Fibroblast of the conjunctiva (primary cell): ENCODE results near the gene PRKCZ.
"Not testable (repeated sequence)": the region's sequence is repeated elsewhere in the genome, so short reads cannot be mapped to it uniquely, and the experiment has no call there.

Experiments
- DNase-seq: peaks from one replicate; pipeline ENCODE4 v3.0.0-alpha.2; 2010; ENCODE audit warnings: low read depth

The PRKCZ gene

DNA sequence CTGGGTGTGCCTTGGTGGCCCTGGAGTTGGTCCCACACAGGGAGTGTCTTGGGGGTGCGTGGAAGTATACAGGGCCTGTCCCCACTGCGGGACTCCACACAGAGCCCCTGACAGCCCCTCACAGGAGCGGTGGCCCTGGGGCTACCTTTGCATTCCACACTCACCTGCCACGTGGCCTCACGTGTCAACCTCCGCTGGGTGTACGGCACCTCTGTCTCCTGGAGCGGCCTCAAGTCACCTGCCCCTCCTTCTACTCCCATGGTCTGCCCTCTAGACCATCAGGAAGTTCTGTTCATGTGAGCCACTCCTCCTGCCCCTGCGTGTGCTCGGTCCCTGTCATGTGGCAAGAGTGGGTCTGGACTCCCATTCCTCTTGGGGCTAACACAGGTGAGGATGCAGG, 85.7 kb downstream of the PRKCZ start:
- no peak for DNase-seq

DNA sequence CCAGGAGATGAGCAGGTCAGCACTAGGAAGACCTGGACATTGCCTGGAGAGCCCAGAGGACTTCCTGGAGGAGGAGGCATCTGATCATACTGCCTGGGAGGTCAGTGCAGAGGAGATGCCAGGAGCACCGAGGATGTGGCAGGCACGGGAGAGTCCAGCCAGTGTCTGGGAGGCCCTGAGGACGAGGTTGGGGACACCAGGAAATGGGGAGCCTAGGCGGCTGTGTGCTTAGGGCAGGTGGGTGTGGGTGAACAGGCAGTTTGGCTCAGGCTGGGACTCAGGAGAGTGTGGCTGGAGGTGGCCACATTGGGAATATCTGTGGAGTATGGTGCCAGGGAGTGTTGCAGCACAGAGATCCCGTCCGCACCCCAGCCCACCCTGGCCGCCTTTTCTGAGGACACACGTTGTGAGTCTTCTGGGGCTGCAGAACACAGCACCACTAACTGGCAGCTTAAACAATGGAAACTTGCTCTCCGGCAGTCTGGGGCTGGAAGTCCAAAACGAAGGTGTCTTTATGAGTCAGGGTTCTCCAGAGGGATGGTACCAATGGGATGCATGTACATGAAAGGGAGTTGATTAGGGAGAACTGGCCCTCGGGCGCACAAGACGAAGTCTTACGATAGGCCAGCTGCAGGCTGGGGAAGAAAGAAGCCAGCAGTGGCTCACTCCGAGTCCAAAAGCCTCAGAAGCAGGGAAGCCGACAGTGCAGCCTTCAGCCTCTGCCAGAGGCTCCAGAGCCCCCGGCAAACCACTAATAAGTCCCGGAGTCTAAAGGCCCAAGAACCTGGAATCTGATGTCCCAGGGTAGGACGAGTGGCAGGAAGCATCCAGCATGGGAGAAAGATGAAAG, 86.4 kb downstream of the PRKCZ start:
- no peak for DNase-seq

DNA sequence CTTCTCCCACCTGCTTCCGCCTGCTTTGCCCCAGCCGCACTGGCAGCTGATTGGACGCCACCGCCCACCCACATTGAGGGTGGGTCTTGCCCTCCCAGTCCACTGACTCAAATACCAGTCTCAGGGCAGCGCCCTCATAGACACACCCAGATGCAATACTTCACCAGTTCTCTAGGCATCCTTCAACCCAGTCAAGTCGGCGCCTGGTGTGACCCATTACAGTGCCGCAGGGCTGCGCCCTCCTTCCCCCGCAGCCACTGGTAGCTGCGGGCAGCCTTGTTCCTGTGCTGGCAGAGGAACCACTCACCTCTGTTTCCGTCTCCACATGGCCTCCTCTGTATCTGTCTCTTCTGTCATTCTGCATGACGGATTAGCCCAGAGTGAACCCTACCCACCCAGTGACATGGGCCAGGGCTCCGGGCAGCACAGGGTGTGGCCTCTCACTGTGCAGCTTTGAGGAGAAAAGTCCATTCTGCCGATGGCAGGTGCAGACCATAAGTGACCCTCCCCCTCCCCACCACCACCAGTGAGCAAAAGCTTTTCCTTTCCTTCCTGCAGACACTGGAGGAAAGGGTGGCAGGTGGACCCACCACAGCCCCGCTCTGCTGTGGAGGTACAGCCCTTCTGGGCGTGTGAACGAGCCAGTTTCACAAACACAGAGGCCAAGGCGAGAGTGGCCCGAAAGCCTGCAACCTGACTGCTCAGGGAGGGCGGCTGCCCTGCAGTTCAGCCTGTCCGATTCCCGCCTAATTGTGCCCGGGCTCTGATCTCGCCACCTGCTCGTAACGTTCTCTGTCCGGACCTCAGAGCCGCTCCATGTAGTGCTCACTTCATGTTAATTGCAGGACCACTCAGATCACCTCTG, 87.3 kb downstream of the PRKCZ start:
- DNase-seq, result no peak

DNA sequence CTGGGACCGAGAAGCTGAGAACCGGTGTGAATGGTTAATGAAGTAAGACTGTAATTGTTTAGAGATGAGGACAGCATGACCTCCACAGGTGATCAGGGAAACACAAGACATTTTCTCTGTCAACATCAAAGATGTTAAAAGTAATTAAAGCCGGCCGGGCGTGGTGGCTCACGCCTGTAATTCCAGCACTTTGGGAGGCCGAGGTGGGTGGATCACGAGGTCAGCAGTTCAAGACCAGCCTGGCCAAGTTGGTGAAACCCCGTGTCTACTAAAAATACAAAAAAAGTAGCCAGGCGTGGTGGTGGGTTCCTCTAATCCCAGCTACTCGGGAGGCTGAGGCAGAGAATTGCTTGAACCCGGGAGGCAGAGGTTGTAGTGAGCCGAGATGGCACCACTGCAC, 88.9 kb downstream of the PRKCZ start:
- DNase-seq, result not testable (repeated sequence)

DNA sequence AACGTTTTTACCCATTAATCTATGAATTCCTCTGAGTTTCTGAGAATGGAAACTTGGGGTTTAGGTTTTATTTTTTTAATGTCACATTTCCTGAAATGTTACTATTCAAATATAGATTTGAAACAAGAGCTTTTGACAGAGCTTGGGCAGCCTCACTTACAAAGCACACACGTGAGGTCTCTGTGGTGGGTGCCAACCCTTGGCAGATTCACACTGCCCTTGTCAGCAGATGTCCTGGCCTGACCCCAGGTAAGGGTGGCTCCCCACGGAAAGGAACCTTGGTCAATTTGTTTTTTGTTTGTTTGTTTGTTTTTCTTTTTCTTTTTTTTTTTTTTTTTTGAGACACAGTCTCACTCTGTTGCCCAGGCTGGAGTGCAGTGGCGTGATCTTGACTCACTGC, 90.8 kb downstream of the PRKCZ start:
- DNase-seq, result no peak

DNA sequence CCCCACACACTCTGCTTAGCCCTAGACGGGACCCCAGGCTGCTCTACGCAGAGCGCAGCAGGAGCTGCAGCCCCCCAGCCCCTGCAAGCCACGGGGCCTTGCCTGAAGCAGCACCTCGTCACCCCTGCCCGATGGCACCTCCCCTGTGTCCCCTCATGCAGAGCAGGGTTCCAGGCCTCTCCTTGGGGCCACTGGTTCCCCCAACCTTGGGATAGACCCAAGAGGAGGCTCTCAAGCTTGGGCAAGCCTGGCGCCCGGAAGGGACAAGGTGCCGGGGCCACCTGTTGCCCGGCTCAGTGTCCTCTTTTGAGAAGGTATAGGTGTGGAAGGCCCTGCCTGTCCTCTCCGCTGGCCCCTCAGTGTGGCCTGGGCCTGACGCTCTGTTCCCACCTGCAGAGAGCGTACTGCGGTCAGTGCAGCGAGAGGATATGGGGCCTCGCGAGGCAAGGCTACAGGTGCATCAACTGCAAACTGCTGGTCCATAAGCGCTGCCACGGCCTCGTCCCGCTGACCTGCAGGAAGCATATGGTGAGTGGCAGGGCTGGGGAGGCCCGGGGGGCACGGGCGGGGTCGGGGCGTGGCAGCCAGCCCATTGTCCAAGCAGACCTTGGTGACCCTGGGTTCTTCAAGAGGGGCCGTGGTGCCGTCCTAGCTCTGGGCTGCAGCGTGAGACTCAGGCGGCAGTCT, 93.7 kb downstream of the PRKCZ start:
- DNase-seq, result no peak

DNA sequence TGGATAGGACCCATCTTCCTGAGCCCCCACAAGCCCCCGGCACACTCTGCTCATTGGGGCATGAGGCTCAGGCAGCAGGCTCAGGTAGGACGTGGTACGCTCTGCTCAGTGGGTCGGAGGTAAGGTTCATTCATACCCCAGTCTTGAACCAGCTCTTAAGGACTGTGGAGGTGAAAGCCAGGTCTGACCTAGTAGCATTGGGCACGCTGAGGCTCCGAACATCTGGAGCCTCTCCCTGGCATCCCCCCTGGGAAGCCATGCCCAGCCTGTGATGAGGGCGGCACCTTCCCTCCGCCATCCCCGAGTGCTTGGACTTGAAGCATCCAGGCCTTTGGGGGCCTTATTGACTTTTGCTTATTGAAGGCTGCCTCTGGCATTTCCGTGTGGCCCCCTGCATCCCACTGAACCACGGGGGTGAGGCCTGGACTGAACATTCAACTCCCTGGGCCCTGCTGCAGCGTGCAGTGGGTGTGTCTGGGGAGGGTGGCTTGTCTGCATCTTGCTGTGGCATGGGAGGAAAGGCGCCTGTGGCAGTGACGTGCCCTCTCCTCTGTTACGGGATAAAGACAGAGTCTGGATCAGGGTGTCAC, 94.4 kb downstream of the PRKCZ start:
- DNase-seq, result no peak

DNA sequence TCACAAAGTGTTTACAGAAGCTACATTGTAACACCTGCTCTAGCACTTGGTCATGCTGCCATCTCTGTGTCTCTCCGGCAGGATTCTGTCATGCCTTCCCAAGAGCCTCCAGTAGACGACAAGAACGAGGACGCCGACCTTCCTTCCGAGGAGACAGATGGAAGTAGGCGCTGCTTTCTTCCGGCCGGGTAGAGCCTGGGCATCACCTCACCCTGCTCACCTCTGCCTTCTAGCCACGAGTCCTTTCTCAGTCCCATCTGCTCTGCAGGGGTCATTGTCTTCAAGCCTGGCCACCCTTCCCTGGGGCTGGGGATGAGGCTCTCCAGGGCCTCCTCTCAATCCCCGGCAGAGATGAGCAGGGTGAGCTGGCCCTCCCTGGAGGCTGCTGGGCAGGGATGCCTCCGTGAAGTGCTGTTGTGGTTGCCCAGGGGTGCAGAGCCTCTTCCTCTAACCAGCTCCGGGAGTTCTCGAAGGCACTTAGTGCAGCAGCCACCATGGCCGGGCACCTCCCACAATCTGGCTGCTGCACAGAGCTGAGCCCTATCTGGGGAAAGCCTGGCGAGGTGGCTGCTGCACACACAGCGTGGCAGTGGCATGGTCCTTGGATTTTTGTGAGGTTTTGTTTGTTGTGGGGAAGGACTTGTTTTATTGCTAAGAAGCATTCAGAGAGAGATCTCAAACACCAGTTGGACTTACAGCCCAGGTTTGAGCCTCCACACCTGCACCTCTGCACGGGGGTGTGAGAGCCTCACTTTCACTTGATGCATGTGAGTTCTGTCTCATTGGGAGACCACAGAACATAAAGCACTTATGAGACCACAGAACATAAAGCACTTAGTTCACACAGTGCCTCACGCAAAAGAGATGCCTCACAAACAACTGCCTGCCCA, 96.0 kb downstream of the PRKCZ start:
- DNase-seq, result no peak

DNA sequence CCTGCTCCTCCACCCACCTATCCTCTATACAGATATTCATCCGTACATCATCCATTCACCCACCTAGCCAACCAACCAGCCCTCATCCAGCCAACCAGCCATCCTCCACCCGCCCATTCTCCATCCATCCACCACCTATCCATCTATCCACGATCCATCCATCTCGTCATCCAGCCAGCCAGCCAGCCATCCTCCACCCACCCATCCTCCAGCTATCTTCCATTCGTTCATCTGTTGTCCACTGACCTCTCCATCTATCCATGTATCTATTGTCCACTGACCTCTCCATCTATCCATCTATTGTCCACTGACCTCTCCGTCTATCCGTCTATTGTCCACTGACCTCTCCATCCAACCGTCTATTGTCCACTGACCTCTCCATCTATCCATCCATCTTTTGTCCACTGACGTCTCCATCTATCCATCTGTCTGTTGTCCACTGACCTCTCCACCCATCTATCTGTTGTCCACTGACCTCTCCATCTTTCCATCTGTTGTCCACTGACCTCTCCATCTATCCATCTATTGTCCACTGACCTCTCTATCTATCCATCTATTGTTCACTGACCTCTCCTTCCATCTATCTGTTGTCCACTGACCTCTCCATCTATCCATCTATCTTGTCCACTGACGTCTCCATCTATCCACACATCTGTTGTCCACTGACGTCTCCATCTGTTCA, 96.8 kb downstream of the PRKCZ start:
- DNase-seq, result no peak

DNA sequence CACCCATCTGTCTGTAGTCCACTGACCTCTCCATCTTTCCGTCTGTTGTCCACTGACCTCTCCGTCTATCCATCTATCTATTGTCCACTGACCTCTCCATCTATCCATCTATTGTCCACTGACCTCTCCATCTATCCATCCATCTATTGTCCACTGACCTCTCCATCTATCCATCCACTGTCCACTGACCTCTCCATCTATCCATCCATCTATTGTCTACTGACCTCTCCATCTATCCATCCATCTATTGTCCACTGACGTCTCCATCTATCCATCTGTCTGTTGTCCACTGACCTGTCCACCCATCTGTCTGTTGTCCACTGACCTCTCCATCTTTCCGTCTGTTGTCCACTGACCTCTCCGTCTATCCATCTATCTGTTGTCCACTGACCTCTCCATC, 97.7 kb downstream of the PRKCZ start:
- not testable (repeated sequence) for DNase-seq

DNA sequence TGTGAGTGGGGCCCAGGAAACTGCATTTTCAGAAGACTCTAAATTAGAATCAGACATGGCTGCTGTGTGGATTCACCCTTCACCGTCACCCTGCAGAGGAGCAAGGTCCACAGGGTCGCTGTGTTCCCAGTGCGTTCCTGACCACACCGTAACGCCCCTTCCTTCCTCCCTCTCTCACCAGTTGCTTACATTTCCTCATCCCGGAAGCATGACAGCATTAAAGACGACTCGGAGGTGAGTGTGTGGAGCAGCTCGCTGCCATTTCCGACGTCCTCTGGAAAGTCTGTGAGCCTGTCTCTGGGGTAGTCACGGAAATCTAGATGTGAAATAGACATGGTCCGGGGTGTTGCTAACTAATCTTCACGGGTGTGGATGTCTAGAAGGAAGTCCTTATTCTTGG, 98.5 kb downstream of the PRKCZ start:
- no peak for DNase-seq

DNA sequence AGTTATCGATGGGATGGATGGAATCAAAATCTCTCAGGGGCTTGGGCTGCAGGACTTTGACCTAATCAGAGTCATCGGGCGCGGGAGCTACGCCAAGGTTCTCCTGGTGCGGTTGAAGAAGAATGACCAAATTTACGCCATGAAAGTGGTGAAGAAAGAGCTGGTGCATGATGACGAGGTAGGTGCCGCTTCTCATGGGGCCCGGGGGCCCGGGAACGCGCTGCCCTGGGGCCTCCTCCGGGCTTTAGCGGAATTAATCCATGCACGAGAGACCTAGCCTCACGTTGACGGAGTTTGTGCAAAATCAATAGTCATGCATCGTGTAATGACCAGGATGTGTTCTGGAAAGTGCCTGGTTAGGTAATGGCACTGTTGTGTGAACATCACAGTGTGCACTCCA, 100.6 kb downstream of the PRKCZ start:
- DNase-seq, result no peak

DNA sequence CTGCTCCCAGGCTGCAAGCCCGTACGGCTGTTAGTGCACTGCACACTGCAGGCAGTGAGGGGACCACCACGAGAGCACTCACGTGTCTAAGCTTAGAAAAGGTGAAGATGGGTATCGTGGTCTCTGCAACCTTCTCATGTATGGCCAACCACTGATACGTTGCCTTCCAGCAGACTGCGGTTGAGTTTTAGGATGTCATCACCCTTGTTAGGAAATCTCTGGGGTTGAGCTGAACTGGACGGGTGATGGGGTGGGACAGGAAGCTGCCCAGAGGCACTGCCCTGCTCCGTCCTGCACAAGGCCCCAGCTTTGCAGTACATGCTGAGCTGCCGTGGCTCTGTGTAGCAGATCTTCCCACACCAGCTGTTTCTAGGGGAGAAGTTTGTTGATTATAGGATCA, 101.0 kb downstream of the PRKCZ start:
- DNase-seq, result no peak

DNA sequence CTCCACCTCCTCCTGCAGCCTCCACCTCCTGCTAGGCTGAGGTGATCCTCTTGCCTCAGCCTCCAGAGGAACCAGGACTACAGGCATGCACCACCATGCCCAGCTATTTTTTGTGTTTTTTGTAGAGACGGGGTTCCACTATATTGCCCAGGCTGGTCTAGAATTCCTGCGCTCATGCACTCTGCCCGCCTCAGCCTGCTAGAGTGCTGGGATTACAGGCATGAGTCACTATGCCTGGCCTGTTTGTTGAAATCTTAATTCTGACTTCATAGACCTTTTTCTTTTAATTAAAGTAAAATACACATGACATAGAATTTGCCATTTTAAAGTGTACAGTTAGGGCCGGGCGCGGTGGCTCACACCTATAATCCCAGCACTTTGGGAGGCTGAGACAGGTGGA, 101.7 kb downstream of the PRKCZ start:
- no peak for DNase-seq

DNA sequence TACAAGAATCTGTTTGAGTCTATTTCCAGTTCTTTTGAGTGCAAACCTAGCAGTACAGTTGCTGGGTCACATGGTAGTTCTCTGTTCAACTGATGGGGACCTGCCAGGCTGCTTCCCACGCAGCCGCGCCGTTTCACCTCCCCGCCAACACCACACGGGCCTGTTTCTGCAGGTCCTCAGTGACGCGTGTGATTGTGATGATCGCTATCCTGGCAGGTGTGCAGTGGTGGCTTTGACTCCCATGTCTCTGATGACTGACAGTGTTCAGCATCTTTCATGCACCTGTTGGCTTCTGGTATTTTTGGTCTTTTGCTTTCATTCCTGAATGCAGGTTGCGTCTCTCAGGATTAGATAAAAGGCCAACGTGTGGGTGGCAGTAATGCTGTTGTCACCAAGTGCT, 102.7 kb downstream of the PRKCZ start:
- DNase-seq, result no peak

DNA sequence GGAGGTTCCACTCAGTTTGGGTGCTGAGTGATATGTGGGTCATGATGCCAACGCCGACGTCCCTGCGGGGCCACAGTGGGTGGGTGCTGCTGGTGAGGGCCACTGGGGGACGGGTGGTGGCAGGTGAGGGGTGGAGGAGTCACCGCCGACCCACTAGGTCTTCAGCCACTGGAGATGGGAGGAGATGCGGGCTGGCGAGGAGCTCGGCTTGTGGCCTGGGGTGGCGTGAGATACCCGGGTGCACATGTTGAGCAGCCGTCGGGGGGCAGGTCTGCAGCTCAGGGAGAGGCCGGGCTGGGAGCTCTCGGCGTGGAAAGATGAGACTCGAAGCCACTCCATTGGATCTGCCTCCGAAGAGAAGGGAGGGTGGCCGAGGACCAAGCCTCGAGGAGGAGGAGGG, 103.8 kb downstream of the PRKCZ start:
- DNase-seq, result no peak

DNA sequence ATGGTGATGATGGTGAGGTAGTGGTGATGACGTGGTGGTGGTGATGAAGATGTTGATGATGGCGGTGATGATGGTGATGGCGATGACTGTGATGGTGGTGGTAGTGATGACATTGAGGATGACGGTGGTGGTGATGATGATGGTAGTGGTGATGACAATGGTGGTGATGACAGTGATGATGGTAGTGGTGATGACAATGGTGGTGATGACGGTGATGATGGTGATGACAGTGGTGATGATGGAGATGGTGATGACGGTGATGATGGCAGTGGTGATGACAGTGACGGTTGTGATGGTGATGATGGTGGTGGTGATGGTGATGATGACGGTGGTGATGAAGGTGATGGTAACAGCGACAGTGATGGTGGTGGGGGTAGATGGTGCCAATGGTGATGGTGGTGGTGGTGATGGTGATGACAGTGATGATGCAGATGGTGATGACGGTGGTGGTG, 105.0 kb downstream of the PRKCZ start:
- DNase-seq, result no peak

DNA sequence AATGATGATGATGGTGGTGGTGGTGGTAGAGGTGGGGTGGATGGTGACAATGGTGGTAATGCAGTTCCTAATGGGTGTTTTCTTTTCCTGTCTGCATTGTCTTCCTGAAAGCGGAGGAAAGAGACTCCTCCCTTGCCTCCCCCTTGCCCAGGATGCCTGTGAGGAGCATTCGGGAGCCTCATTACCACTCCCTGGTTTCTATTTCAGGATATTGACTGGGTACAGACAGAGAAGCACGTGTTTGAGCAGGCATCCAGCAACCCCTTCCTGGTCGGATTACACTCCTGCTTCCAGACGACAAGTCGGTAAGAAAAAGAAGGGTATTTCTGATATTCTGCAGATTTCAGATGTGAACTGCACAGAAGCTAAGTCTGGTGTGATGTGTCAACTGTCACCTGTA, 105.6 kb downstream of the PRKCZ start:
- no peak for DNase-seq

DNA sequence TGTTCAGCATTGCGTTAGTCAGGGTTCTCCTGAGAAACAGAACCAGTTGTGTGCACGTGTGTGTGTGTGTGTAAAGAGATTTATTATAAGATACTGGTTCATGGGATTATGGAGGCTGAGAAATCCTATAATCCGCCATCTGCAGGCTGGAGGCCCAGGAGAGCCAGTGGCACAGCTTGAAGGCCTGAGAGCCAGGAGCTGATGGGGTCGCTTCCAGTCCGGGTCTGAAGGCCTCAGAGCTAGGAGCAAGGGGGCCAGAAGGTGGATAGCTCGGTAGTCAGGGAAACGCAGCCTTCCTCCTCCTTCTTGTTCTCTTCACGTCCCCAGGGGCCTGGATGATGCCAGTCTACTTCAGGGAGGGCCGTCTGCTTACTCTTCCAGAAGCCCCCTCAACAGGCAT, 106.7 kb downstream of the PRKCZ start:
- DNase-seq, result no peak

DNA sequence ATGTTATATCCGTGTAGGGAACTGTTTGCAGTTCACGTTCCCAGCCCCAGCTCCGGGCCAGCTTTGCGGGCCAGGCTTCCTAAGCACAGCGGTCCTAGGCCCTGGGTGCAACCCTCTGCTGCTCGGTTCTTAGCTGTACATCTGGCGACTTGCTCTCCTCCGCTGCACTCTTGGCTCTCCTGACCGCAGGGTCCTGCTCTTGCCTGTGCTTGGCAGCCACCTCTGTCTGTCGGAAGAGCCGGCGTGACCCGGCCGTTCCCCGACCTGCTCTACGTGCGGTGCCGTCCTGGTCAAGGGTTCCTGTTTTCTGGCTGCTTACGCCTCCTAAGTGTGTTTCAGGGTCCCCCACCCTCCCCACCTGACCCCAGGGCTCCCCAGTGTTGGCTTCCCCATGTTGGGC, 107.6 kb downstream of the PRKCZ start:
- no peak for DNase-seq

DNA sequence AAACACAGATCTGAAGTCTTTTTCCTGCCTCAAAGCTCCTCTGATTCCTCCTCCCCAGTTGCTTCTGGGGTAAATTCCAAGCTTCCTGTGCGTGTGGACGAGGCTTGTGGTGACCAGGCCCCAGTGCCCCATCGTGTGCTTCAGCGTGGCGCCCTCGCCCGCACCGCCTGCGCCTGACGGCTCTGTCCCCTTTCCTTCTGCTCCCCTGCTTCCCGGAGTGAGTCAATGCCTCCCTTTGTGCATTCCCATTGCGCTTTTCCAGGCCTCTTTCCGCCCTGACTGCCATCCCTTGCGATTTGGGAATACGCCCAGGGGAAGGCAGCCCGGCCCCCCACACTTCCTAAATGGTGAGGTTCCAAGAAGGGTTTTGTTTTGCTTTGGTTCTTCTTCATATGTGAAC, 108.1 kb downstream of the PRKCZ start:
- no peak for DNase-seq
